Ovary (tissue), 9 donors: ENCODE measurements around the gene NUDT16L1. TPM values are rescaled to one million over a fixed set of nuclear protein-coding genes. Genes with fewer than 3 reads are reported as not detected.

Experiments used
- DNase-seq, 5 donors: peaks; one replicate each; pipeline ENCODE4 v3.0.0-alpha.2; 2019 to 2020
- H3K27ac ChIP-seq, 2 donors: fragments of 200-600 bp; one replicate each; pipeline versions ENCODE4 v1.5.1 to v1.8.0; 2019 to 2022
- H3K27me3 ChIP-seq: fragments of 200-600 bp; one replicate; pipeline ENCODE4 v1.8.0; 2022
- H3K36me3 ChIP-seq: fragments of 200-600 bp; sonication (generic); one replicate; pipeline ENCODE4 v1.5.1; 2019
- H3K4me1 ChIP-seq: one replicate; pipeline ENCODE4 v1.8.1; 2013; ENCODE audit warnings: mild to moderate bottlenecking, moderate library complexity; ENCODE audit not compliant: insufficient read depth
- H3K4me3 ChIP-seq: fragments of 200-600 bp; sonication (generic); one replicate; pipeline ENCODE4 v1.5.1; 2017
- H3K9me3 ChIP-seq, 2 donors: fragments of 200-600 bp in 1 of 2; sonication (generic) in 1 of 2; one replicate each; pipeline versions ENCODE4 v1.5.1 to v1.8.1; 2013 to 2019; ENCODE audit warnings: mild to moderate bottlenecking in 1 of 2, moderate library complexity in 1 of 2
- EP300 ChIP-seq: sonication (generic); formaldehyde crosslinking; IDR thresholded peaks from one replicate; pipeline ENCODE4 v1.6.1; 2017; ENCODE audit warnings: antibody characterized with exemption
- POLR2A ChIP-seq: fragments of 450-650 bp; IDR thresholded peaks from one replicate; pipeline ENCODE4 v1.6.1; 2017; ENCODE audit warnings: antibody characterized with exemption, mild to moderate bottlenecking, moderate library complexity
- WGBS, 3 donors: extraction: QIAGEN DNeasy Blood & Tissue Kit in 1 of 3; methylation state at CpG; one replicate each; pipeline versions ENCODE4 v1.1.5 to v1.1.7; 2013 to 2017; 5-methylcytosine and 5-hydroxymethylcytosine counted together
- intact Hi-C, 4 donors: fragments of 100-400 bp; cut with DNase I; formaldehyde crosslinking; loops; one replicate each; pipeline versions ENCODE4 v1.11.0 to v1.15.1; 2022 to 2023
- polyA plus RNA-seq, 2 donors: library from polyadenylated mRNA; stranded (reverse); fragments of 200-250 nt in 1 of 2; fragments of 350-450 nt in 1 of 2; fragmentation: Illumina TruSeq in 1 of 2; extraction: RNeasy Lipid Tissue Mini Kit (QIAGEN cat#74804) in 1 of 2; gene quantifications; one replicate each; pipeline ENCODE4 v1.2.3, GENCODE V29; 2013 to 2014
- total RNA-seq, 7 donors: library from RNA; depleted of rRNA in 2 of 7; stranded (reverse); fragments of >200 nt in 2 of 7; fragmentation: NEBNext Ultra II Directional in 3 of 7; extraction: Animal tissue kit (Norgen Biotek cat#: 25700) in 3 of 7; gene quantifications; one replicate each; pipeline versions ENCODE4 v1.1.0 to v1.2.4, GENCODE V29; 2016 to 2023
- TF ChIP-seq, protein P1 (sequence below), 3 donors: fragments of 450-650 bp in 2 of 3; fragments of 200-600 bp in 1 of 3; IDR thresholded peaks; one replicate each; pipeline versions ENCODE4 v1.5.1 to v1.8.0; 2016 to 2022; ENCODE audit warnings: antibody characterized with exemption in 3 of 3, mild to moderate bottlenecking in 1 of 3
- donor health status: DM: no; HTN: no; CAD: no; lungs with moderate emphysema.
- donor health status: DM: no; HTN: no; CAD: no.
- donor health status: Bipolar disorder and iron deficiency.
- donor health status: DM: yes; HTN: yes; CAD: no.
- donor health status: DM: no; HTN: no; CAD: no.
- donor health status: DM: yes; HTN: yes; CAD: no.

The NUDT16L1 gene
- total and polyA plus RNA-seq, 9 donors: 8.1 to 33.6 (median 28.0) TPM

DNA sequence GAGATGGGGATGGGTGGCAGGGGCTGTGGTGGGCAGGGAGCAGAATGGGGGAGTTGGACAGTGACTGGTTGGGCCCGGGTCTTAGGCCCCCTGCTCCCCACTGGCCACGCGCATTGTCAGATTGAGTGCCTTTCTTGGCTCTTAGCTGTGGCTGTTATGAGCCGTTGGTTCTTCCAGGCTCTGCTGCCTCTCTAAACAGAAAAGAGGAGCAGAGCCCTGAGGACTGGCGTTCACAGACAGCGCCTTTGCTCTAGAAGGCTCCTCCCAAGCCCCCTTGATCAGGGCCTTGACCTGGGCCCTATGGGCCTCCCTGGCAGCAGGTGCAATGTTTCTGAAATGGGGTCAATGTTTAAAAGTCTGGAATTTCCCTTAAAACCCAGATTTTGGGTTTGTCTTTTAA lies 14.8 kb upstream of the NUDT16L1 start:
- H3K27me3 ChIP-seq: no peaks in the 10 kb centered on the region
- peaks cover 5% of the 10 kb centered on the region for H3K4me1 ChIP-seq
- no peak for DNase-seq
- H3K36me3 ChIP-seq: no peaks in the 10 kb centered on the region
- 72 to 81% (median 75%) methylated on average over 6 of the region's 6 CpGs for WGBS, 3 donors
- no peak for TF ChIP-seq POLR2A
- no peak for TF ChIP-seq EP300
- TF ChIP-seq, protein P1, sequence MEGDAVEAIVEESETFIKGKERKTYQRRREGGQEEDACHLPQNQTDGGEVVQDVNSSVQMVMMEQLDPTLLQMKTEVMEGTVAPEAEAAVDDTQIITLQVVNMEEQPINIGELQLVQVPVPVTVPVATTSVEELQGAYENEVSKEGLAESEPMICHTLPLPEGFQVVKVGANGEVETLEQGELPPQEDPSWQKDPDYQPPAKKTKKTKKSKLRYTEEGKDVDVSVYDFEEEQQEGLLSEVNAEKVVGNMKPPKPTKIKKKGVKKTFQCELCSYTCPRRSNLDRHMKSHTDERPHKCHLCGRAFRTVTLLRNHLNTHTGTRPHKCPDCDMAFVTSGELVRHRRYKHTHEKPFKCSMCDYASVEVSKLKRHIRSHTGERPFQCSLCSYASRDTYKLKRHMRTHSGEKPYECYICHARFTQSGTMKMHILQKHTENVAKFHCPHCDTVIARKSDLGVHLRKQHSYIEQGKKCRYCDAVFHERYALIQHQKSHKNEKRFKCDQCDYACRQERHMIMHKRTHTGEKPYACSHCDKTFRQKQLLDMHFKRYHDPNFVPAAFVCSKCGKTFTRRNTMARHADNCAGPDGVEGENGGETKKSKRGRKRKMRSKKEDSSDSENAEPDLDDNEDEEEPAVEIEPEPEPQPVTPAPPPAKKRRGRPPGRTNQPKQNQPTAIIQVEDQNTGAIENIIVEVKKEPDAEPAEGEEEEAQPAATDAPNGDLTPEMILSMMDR (IDR thresholded peaks at IDR 0.05): no peak
- H3K4me3 ChIP-seq: no peak overlapping the region
- H3K27ac ChIP-seq: no peak overlapping the region
- intact Hi-C loops: no loop called here
- no peaks in the 10 kb centered on the region for H3K9me3 ChIP-seq

DNA sequence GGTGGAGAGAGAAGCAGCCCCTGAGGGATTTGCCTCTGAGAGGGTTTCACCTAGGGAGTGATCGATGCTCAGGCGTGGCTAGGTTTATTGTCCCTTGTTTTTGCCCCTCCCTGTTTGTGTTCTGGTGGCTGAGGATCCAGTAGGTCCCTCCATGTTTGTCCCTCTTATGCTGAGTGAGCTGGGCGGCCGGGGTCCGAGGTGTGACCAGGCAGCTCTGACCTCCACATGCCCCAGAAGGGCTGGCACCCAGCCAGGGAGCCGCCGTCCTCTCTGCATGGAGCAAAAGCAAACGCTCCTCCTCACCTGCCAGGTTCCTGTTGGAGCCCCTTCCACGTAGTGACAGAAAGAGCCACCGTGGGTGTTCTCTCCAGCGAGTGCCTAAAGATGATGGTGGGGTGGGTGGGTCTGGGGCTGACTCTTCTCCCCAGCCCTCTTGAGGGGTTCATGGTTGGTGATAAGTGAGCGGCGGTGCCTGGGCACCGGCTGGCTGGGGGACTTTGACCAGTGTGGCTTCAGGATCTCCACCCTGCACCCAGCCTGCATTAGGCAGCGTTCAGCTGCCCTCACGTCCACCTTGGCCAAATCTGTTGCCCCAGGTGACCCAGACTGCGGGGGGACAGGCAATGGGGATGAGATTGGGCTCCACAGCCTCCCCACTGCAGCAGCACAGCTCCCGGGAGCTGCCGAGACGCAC lies 14.1 kb upstream of the NUDT16L1 start:
- Histone ChIP-seq H3K27ac (peak overlapping the region in 1 of 2 donors; percentile 75), H3K4me3 (peak overlapping the region; percentile 31), H3K4me1 (peaks cover 5% of the 10 kb centered on the region), H3K9me3 (no peaks in the 10 kb centered on the region), H3K27me3 (no peaks in the 10 kb centered on the region), H3K36me3 (no peaks in the 10 kb centered on the region)
- intact Hi-C loops: no loop called here
- peak in 4 of 5 donors; percentile 47 to 78 (median 68) for DNase-seq
- TF ChIP-seq, protein P1 (IDR thresholded peaks at IDR 0.05): no peak
- TF ChIP-seq EP300 (no peak), POLR2A (no peak)
- WGBS, 3 donors: 52 to 70% (median 68%) methylated on average over 20 of the region's 20 CpGs

GRCh38 chr16:4679850-4680636 lies 13.3 kb upstream of the NUDT16L1 start:
- Histone ChIP-seq H3K4me3 (peak overlapping the region; percentile 31), H3K27ac (peak overlapping the region; percentile 30 to 75), H3K27me3 (no peaks in the 10 kb centered on the region), H3K4me1 (peaks cover 5% of the 10 kb centered on the region), H3K9me3 (no peaks in the 10 kb centered on the region), H3K36me3 (no peaks in the 10 kb centered on the region)
- DNase-seq: peak; percentile 81 to 92 (median 87)
- 27 to 66% (median 39%) methylated on average over 47 of the region's 47 CpGs for WGBS, 3 donors
- intact Hi-C loops: no loop called here
- TF ChIP-seq, protein P1 (IDR thresholded peaks at IDR 0.05): no peak
- TF ChIP-seq EP300: no peak
- no peak for TF ChIP-seq POLR2A

DNA sequence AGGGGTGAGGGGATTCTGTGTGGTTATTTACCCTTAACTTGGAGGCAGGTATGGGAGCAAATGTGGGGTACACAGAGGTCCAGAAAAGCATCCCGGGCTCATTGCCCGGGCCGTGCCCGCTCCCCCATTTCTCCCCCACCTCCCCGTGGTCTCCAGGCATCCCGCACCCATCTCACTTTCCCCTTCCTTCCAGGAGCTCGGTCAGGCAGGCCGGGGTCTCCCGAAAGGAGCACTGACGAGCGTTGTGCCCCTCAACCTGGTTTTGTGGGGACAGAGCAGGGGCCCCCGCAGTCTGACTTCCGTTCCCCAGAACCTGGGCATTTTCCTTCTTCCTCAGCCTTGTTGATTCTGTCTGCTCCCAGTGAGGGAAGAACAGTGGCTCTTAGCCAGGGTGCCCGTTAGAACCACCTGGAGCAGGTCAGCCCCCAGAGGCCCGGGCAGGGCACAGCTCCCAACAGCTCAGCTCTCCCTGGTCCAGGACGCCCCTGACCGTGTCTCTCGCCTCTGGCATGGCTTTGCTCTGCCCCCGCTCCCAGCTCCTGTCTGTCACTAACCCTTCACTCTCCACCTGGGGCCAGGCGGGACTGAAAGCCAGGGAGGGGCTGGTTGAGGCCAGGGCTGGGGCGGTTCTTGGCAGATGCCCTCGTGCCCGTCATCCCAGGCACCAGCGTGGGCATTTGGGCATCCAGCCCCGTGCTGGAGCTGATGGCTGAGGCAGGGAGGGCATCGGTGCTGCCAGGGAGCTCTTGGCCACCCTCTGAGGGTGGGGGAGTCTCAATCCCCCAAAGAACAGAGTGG lies 12.5 kb upstream of the NUDT16L1 start:
- H3K9me3 ChIP-seq: no peaks in the 10 kb centered on the region
- 65 to 88% (median 78%) methylated on average over 26 of the region's 26 CpGs for WGBS, 3 donors
- intact Hi-C loops: no loop called here
- H3K27me3 ChIP-seq: no peaks in the 10 kb centered on the region
- peak overlapping the region; percentile 30 to 75 for H3K27ac ChIP-seq
- peaks cover 5% of the 10 kb centered on the region for H3K4me1 ChIP-seq
- TF ChIP-seq, protein P1 (IDR thresholded peaks at IDR 0.05): no peak
- TF ChIP-seq POLR2A: no peak
- no peak for TF ChIP-seq EP300
- no peaks in the 10 kb centered on the region for H3K36me3 ChIP-seq
- H3K4me3 ChIP-seq: peak overlapping the region; percentile 31
- peak in 3 of 5 donors; percentile 47 to 52 (median 52) for DNase-seq
